HG02588 (cell line): Measurements from ENCODE around the gene KCND3.

Experiments
- ATAC-seq: cut with Tn5 transposase; IDR thresholded peaks from one replicate; pipeline ENCODE4 v1.9.1; 2021; ENCODE audit warnings: mild to moderate bottlenecking, moderate library complexity; ENCODE audit not compliant: unreplicated experiment

KCND3 gene

DNA sequence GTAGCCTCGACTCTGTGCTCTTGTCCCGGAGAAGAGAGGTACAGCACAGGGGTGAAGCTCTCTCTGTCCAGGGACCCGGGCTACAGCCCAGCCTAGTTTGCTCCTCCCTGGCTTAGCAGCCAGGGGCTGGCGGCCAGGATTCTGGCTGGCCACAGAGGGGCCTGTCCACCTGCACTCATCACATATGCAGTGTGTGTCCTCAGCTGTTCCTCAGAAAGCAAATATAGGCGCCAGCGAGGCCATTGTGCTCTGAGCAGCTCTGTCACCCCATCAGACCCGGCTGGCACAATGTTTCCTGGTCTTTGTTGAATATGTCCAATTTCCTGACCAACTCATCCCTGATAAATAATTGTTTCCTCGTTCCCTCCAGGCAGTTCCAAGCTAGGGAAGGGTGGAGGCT, 28.5 kb downstream of the KCND3 start:
- no peak for ATAC-seq

DNA sequence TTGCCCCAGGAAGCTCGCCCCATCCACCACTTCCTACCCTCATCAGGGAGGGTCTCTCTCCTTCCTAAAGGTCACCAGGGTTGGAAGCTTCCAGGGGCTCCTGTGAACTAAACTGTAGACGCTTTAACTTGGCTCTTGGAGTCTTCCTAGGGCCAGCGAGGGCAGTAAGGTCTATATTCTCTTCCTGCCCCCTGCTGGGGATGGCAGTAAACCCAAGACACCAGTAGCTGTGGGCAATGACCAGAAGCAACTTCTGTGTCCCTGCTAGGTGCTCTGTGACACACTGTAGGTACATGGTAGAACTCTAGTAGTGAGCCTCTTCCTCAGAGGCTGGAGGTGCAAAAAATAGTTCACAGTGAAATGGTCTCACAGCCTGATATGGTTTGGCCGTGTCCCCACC, 30.0 kb downstream of the KCND3 start:
- ATAC-seq = no peak

DNA sequence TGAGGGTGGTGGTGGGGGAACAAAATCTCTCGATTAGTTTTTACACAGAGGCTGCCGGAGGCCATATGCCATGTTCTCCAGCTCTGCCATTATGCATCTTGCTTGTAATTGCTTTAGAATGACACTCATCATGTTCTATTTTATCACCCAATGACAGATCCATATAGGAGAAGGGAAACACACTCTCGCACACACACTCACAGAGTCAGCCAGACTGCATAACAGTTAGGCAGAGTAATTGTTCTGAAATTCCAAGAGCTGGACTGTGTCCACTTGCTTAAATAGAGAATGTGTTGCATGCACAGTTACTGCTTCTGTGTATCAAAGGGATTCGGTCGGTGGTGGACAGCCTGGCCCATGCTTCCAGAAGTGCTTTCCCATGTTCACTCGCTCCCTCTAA, 30.6 kb downstream of the KCND3 start:
- no peak for ATAC-seq

DNA sequence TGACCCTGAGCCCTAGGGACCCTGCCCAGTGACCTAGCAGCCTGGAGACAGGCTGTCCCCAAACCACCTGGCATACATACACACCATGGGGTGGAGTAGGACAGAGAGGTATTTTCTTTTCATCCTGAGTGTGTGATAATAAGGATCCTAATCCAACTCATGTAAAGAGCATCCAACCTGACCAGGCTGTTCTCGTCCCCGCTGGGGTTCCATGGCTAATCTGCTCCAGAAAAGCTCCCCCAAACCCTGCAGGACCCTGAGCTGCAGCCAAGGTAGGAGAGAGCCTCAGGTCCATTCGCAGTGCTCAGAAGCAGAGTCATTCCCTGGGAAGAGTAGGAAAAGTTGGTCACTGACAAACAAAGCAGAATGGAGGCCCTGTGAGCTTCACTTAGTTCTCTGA, 31.4 kb downstream of the KCND3 start:
- no peak for ATAC-seq

DNA sequence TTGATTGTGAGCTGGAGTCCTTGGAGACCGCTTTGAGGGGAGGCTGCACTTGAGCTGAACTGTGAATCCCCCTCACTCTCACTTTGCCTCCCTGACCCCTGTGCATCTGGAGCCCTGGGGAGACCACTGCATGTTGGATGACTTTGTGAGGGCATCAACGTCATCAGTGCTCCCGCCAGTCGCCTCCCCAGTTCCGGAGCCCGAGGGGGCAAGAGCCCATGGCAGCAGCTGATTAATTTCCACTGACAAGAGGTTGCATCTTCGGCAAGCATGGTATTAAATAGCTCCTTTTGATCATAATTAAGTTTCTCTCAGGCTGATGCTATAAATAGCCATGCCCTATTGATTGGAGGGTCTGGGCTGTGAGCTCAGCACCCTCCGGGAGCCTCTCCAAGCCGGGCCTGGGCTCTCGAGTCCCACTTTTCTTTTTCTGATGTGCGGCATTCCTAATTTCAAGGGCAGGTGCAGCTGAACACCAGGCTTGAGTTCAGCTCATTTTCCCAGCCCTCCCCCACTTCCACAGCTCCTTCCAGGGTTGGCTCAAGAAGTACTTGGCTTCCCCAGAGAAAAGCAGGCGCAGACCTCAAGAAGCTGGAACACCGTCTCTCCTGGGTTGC, 33.2 kb downstream of the KCND3 start:
- no peak for ATAC-seq

DNA sequence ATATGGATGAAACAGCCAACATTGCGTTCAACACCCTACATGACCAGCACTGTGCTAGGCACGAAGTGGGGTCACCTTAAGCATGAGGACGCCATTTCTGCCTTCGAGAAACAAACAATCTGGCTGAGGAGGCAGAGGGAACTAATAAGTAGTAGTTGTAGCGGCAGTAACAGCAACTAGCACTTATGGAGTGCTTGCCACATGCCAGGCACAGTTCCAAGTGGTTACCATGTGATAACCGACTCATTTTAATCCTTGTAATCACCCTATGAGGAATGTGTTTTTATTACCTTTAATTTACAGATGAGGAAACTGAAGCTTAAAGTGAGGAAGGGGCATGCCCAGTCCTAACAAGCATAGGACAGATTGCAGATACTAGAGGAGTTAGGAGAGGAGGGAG, 33.7 kb downstream of the KCND3 start:
- no peak for ATAC-seq

DNA sequence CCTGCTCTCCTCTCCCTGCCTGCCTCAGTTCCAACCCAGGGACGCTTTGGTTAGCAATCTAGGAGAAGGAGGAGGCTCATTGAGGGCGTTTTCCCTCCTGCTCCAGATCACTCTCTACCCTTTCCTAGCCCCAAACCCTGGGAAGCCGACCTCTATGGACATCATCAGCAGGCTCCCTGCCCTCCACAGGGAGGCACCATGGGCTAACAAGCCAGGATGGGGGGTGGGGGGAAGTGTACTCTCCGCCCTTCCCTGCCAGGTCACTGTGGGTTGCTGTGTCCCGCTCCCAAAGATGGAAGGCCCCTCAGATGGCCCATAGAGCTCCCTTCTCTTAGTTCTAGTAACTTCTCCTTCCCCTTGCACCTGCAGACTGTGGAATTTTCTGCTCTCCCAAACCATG, 35.7 kb downstream of the KCND3 start:
- no peak for ATAC-seq

DNA sequence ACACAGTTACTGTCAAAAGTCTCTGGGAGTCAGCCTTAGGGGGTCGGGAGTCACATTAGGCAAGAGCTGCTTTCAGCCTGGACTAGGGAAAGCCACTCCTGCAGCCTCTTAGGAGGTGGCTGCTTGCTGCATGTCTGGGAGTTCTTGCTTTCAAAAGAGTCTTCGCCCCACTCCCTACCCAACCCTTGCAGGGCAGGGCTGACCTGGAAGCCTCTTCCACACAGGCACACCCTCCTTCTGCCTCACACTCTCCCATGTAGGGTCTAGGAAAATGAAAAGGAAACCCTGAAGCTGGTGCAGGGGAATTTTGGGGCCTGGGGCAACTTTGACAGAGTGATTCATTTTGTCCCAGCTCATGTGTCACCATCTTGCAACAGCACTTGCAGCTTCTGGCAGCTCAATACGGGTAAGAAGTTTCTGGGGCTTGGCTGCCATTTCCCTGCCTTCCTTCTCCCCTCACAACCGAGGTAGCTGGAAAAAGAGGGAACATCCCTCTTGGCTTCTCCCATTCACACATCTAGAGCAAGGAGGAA, 37.3 kb downstream of the KCND3 start:
- ATAC-seq = no peak

DNA sequence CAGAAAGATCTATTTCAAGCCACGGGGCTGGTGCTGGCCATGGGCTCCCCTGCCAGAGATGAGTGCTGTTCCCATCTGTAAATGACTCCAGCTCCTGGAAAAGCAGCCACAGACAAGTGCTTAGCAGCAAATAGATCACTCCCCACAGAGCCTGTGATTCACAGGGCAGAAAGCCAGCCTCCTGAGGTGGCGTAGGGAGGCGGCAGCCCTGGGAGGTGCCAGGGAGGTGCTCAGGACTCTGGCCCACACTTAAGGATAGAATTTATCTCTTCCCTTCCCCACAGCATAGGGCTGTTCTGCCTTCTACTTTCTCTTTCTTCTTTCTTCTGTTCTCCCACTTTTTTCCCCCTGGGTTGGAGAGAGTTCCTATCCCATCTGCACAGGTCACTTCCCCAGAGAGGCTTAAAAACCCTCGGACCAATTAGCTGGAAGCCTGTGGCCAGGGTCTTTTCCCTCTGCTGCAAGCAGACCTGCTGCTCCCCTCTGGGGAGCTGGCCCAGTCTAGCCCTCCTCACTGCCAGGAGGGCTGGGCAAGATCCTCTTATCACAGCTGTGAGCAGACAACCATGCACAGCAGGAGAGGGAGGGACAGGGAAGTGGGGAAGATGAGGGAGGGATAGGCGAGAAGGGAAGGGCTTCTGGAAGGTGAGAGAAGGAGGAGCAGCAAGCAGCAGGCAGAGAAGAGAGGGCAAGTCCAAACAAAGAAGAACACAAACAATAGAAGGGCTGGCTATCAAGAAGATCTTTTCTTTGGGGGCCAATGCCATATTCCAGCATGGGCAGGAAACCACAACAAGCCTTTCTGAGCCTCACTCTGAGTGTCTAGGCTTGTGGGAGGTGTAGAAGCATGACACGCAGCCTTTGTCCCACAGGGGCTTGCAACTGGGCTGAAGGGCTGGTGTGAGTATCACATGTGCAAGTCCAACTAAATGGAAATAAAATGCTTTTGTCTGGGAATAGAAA, 41.0 kb downstream of the KCND3 start:
- no peak for ATAC-seq

DNA sequence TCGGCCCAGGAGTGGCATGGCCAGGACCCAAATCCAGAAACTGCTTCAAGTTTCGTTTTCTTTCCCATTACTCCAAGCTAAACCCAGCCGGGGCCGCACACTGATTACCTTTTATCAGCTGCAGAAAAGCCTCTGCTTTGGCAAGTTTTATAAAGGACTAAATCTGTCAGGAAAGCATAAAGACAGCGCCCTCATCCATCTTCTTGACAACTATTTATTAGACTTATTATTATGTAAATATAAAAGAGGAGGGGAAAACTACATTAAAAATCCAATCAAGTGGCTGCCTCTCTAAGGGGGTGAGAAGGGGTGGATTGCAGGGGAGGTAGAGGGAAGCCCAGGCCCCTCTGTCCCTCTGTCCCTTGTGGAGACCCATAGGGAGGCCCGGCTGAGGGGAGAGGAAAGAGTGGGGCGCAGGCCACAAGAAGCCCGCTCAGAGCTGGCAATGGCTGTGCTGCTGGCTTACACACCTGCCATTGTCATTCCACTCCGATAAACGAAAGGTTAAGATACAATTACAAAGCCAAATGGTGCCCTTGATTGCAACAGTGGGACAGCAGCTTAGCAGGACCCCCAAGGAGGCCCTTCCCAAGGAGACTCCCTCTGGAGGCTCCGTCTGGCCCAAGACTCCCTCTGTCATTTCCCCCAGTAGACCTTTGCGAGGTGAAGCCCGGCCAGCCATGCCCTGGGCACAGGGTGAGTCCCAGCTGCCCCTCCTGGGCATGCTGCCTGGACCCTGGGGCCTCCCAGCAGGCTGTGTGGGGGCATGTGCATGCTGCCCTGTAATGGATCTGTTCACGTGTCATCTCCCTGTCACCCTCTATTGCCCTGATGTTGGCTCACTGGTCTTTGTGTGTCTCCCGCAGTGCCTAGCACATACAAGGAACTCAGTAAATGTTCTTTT, 45.4 kb downstream of the KCND3 start:
- no peak for ATAC-seq

DNA sequence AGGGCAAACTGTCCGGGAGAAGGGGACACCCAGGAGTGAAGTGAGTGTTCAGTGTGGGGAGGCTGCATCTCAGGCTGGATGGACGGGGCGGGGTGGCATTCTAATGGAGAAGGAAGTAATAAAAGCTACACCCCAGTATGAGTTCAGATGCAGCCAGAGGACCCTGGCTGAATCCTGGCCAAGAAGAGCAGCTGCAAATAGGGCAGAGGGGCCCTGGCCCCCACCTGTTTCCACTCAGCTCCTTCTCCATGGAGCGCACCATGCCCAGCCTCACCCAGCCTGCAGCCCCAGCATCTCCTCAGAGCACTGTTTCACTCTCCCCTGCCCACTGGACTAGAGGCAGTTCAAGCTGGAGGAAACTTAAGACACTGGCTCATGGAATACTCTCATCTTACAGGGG, 46.4 kb downstream of the KCND3 start:
- ATAC-seq = no peak

DNA sequence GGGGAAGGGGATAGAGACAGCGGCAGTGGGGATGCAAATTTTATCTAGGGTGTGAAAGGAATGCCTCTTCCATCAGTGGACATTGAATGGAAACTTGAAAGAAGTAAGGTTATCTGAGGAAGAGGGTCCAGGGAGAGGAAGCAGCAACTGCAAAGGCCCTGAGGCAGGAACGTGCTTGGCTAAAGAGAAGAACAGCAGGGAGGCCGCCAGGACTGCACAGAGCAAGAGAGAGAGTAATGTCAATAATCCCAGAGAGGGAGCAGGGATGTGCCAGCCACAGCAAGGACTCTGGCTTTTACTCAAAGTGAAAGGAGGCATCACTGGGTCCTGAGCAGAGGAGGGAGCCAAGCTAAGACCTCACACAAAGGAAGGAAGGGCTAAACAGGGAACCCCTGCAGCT, 50.9 kb downstream of the KCND3 start:
- ATAC-seq = no peak

DNA sequence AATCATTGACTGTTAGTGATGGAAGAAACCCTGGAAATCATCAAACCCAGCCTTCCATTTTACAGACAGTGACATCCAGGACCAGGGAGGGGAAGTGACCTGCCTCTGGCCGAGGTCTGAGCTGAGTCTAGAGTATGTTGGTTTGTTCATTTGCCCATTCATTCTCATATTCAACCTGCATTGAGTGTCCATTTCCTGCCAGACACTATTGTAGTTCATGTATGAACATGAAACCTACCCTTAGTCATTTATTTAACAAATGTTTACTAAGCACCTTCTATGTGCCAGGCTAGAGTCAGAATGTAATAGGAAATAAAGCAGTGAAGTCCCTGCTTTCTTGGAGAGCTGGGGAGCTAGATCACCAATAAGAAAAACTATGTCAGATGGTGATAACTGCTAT, 51.3 kb downstream of the KCND3 start:
- no peak for ATAC-seq

DNA sequence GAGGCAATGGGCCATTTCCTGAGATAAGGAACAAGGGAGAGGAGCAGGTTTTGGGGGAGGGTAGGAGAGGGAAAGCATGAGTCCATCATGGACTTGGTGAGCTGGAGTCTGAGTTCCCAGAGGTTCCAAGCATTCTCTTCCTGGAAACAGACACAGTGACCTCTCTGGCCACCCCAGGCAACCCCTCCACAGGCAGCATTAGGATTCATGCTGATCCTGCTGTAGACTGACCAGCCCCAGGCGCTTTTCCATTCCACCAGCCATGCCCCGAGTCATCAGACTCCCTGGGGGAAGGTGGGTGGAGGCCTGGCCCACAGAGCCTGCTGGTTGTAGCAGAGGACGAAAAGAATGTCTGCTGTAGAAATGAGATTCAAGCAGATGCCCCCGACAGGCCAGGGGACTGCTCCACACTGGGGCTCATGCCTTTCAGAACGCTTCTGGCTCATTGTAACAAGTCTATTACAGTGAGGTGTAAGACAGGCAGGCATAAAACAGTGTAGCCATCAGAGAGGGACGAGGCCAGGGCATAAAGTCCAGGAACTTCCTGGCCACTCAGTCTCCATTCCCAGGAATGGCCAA, 52.2 kb downstream of the KCND3 start:
- no peak for ATAC-seq

DNA sequence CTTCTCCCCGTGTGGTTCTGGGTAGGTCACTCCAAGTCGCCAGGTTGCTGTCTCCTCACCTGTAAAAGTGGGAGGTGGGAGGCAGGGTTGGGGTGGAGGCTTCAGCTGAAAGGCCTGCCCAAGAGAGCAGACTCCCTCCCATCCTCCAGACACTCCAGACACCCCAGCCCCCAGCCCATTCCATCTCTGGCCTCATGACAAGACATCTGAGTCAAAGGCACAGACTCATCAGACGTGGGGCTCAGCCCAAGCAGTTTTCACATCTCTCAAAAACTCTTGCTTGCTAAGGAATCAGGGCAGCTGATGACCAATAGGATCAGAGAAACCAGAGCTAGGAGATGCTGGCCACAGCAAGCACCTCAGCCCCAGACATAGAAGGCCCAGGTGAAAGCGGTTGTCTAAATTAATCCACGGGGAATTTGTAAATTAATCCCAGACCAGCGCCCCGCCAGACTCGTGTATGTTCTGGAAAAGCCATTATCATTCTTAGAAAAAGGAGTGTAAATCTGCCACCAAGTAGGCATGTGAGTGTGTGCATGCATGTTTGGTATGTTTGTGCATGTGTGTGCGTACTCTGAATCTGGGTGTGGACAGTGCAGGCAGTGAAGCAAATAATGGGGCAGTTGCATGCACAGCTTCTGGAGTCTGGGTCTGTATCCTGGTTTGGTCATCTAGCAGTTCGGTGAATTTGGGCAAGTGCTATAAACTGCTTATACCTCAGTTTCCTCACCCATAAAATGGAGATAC, 55.2 kb downstream of the KCND3 start:
- ATAC-seq = no peak

DNA sequence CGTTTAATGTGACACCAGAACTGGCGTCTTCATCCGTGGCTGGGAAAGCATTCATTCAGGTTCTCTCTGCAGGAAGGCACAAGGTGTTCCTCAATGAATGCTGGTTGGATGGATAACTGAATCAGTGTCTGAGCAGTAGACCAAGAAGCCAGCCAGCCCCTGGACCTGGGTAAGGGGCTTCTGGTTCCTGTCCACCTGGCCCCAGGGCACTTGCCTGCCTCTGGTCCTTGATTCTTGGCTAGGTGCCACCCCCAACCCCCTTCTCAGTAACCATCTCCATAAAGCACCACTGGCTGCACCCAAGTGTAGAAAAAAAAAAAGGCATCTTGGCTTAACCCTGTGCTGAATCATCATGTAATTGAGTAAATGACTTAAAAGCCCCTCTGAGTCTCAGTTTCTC, 59.1 kb downstream of the KCND3 start:
- no peak for ATAC-seq

DNA sequence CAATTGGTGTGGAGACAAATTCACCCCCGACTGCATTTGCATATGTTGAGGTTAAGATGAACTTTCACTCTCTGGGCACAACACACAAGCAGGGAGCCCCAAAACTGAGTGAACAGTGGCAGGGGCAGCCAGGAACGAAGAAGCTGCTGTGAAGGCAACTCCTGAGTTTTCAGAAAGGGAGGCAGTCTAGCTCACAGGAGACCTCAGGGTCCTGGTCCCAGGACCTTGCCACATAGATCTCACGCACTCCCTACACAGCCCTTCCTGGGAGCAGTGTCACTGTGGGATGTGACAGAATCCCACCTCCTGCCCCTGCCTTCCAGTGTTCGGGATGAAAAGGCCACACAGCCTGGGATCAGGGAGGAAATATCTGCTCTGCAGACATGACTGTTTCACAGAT, 60.9 kb downstream of the KCND3 start:
- no peak for ATAC-seq

DNA sequence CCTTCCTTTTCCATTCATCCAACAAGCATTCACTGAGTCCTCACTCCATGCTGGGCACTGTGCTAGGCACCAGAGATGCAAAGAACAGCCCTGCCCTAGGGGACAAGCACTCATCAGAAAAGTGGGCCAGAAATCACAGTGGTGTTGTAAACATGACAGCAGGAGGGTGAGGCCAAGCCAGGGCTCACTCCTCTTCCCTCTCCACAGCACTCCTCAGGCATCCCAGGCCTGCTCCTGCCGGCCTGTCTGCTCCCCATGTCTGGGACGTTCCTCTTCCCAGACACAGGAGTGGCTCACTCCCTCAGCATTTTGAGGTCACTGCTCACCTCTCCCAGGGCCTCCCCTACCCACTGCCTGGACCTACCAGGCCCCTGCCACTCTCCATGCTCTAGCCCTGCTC, 61.8 kb downstream of the KCND3 start:
- no peak for ATAC-seq

DNA sequence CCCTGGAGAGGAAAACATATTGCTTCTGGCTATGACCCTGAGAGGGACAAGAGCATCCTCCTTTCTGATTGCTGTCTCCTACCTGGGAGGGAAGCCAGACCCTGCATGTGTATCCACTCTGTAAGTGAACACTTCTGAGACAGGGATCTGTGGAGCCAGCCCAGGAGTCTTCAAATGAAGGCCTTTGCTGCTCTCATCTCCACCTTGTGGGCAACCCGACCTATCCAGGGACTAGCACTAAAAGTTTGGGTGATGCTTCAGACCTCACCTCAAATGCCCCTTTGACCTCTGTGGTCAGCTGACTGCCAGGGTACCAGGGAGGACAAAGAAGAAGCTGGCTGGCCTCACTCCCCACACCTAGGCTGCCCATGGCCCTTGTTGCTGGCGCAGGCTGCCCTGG, 64.7 kb downstream of the KCND3 start:
- ATAC-seq = no peak

DNA sequence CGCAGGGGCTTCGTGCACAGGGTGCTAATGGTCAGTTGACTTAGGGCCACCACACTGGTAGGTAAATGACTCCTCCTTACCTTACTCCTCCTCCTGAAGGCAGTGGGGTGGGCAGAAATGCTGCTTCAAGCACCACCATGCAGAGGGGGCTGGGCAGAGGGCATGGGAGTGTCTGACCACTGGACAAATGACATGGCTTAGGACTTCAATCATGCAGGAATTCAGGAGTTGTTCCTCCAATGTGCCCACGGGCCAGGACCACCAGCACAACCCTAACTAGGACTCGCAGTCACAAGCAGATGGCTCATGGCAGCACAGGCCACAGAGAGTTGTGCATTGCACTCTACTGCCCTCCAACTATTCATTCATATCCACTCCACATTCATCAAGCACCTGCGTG, 65.7 kb downstream of the KCND3 start:
- no peak for ATAC-seq
